NCI-H1417 (cell line): ENCODE data around the gene SND1.

Source experiments
- DNase-seq, 3 experiments: peaks; one replicate each; lab custom pipeline; 2025; lab: John Stamatoyannopoulos, UW

SND1 gene

DNA sequence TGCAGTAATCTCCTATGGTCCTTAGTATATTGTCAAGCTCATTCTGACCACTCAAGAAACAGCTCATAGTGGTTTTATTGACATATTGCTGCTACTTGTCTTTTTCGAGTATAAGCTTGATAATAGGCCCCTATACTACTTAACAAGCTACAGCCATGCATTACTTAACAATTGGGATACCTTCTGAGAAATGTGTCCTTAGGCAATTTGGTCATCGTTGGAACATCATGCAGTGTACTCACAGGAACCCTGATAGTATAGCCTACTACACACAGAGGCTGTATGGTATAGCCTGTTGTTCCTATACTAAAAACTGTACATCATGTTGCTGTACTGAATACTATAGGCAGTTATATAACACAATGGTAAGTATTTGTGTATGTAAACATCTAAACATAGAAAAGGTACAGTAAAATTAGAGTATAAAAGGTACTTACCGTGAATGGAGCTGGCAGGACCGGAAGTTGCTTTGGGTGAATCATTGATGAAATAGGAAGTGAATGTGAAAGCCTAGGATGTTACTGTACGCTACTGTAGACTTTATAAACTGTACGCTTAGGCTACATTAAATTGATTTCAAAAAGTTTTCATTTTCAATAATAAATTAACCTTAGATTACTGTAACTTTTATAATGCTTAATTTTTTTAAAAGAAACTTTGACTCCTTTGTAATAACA lies 218.4 kb downstream of the SND1 start:
- peak in 1 of 3 experiments; percentile 10 for DNase-seq

DNA sequence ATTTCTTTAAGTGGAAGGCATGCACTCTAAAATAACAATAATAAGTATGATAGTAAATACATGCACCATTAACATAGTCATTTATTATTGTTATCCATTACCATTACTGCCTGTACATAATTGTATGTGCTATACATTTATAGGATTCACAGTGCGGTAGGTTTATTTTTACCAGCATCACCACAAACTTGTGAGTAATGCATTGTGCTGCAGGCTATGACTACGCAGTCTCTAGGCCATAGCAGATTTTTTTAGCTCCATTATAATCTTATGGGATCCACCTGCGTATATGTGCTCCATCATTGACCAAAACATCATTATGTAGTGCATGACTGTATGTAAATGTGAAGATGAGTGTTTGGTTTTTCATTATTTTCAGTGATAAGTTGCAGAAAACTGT lies 219.2 kb downstream of the SND1 start:
- no peak for DNase-seq

DNA sequence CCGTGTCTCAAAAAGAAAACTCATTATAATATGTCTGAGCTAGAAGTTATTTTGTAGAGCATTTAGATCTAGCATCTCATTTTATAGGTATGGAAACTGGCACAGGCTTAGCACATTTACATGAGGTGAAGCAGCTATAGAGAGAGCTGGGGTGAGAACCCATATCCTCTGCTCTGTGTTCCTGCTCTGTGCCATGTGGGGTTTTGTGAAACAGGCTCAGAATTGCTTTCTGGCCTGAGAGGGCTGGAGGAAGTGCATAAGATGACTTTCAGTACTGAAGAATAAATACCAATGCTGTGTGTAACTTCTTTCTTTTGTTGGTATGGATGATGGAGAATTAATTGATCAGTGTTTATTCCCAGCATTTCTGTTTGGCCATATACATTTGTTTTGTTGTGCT lies 220.1 kb downstream of the SND1 start:
- DNase-seq: no peak

DNA sequence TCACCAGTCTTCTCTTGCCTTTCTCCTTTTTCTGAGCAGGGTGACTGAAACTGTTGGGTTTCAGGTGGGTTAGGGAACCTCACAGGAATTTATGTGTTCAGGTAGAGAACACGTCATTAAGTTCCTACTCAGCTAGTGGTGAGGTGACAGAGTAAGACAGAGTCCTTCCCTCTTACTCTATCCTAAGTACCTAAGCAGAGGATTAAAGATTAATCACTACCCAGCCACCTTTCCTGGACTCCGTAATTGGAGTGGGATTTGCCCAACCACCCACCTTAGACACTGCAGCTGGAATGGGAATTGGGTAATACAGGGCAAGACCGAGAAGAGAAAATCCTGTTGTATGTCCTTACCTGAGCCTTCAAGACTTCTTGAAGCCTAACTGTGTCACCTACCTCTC lies 221.2 kb downstream of the SND1 start:
- no peak for DNase-seq

DNA sequence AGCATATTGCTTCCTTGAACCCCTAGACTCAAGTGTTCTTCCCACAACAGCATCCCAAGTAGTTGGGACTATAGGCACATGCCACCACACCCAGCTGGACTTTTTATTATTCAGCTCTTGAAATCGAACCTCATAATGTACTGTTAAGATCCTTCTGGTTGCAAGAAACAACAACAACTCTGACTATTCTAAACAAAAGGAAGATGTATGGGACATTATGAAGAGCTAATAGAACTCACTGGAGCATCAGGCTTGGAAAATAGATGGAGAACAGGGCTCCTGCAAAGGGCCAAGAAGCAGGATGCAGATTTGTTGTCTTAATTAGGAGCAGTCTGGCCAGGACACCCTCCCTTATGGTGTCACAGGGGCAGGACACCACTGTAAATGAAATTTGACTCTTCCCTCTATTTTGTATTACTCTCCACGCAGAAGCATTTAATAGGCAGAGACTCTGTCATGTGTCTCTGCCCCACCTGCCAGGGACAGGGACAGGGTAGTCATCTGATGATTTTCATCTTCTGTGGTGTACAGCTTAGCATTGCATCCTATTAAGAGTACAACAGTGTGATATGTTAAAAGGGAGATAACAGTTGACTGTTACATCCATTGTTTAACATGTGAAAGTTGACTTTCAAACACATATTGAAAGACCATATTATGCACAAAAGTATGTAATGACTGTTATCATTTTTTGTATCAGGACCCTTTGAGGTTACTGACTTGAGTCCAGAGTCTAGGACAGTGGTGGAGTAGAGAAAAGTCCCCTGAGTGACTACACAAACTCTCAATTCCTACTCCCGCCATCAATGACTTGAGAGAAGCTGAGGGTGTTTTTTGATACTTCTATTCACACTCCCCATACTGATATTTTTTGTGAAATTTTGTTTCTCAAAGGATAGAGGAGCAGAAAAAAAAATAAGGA lies 222.0 kb downstream of the SND1 start:
- no peak for DNase-seq

DNA sequence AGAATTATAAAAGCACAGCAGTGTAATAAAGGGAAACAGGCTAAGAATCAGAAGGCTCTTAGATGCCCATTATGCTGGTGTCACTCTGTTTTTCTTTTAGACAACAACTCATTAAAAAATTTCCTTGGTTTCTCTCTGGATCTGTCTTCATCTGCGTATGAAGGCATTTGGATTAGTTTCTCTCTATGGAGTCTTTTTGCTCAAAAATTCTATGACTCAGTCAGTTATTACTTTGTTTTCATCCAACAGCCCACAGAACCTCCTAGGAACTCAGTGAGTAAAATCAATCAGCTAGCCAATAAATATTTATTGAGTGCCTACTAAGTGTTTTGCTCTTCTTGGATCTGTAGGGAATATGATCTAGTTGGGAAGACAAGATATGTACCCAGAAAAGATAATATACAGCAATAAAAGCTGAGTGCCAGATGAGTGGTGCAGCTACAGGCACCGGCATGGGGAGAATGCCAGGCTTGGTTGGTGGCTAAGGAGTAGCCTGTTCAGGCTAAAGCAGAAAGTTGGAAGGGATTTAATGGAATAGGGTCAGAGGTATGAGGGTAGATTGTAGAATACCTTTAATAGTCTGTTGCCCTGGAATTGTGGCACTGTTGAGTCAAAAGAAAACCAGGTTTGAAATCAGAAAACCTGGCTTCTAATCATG lies 223.1 kb downstream of the SND1 start:
- DNase-seq: no peak

DNA sequence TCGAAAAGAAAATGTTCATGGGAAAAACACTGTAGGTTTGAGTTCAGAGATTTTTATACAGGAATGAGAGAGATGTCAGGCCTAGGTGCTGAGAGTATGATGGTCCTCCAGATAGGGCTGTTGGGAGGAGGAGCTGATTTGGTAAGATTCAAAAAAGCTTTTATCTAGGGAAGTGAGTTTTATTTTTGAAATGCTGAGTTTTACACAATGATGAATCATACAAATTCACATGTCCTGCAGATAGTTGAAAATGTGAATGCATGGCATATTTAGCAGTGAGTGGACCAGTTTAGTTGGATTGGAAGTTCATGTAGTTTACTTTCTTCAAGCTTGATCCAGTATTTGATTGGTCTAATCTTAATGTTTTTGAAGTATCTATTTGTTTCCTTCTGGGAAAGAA lies 224.4 kb downstream of the SND1 start:
- DNase-seq: no peak

DNA sequence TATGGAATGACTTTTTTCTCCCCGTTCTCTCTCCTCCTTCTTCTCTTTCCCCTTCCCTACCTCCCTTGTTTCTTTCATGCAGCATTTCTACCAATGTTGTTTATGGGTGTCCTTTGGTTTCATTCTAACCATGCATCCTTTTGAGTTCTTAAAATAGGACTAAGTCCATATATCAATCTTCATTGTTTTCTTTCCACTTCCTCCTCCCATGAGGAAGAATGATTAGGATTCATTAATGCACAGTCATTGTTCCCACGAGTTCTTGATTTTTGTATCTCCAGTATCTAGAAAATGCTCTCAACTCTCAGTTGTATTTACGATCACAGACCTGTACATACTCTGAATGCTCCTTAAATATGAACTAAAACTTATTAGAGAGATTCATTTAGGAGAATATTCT lies 226.0 kb downstream of the SND1 start:
- DNase-seq: no peak

DNA sequence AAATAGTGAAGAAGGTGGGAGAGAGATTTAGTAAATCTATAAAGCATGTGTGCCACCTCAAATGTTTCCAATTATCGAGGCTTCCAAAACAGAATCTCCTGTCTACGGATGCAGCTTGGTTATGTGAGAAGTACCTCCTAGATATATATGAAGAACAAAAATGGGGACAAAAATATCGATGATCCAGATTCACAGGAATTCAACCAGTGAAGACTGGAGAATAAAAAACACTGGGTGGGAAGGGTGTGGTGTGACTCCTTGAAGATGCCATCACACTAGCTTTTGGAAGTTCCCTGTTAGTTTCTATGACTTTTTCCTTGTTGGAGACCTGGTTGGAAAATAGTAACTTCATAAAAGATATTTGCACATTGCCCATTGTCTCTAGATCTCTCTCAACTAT lies 226.8 kb downstream of the SND1 start:
- no peak for DNase-seq

DNA sequence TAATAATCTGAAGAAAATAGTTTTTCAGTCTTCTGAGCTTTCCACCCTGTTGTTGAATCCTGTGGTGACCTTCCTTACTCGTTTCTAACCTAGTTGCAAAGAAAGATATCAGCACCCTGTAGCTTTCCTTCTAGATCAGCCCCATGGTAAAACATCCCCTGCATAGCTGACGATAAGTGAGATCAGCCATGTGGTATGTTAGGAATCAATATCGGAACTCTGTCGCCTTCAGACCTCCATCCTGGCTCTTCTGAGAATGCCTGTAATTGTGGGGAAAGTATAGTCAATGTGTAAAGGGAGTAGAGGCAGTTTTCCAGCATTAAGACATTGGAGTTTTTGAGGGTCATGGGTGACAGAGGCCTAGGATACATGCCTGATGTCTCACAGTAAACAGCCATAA lies 227.4 kb downstream of the SND1 start:
- no peak for DNase-seq

DNA sequence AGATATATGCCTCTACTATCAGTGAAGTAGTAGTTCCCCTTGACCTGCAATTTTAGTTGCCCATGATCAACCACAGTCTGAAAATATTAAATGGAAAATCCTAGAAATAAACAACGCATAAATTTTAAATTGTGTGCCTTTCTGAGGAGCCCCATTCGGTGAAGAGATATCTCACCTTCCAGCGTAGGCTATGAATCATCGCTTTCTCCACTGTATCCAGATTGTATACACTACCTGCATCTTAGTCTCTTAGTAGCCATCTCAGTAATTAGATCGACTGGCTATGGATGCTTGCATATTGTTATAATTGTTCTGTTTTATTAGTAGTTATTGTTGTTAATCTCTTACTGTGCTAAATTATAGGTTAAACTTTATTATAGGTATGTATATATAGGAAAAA lies 227.9 kb downstream of the SND1 start:
- no peak for DNase-seq

DNA sequence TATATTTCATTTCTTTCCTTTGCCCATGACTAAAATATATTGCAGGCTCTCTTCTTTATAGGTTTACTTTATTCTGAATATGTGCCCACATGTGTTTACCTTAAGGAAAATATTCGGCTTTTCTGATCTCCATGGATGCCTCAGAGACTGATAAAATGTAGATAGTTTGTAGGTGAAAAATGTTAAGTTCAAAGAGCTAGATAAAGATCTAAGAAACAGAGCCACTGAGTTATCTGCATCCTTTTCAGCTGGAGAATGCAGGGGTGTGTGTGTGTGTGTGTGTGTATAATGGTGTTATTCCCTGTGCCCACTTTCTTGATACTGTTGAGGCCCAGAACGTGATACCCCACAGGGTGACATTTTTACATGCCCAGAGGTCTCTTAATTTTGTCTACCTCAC lies 228.5 kb downstream of the SND1 start:
- no peak for DNase-seq

DNA sequence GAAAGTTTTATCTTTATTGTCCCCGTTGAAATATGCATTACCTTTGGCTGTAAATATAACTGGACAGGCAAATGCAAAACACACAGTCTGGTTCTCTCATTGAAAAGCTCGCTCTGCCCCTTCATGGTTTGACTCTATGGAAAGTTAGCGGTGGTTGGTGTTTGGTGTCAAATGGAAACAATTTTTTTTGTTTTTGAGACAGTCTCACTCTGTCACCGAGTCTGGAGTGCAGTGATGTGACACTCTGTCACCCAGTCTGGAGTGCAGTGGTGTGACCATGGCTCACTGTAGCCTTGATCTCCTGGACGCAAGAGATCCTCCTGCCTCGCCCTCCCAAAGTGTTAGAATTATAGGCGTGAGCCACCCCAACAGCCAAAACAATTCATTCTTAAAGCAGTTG lies 229.6 kb downstream of the SND1 start:
- no peak for DNase-seq

DNA sequence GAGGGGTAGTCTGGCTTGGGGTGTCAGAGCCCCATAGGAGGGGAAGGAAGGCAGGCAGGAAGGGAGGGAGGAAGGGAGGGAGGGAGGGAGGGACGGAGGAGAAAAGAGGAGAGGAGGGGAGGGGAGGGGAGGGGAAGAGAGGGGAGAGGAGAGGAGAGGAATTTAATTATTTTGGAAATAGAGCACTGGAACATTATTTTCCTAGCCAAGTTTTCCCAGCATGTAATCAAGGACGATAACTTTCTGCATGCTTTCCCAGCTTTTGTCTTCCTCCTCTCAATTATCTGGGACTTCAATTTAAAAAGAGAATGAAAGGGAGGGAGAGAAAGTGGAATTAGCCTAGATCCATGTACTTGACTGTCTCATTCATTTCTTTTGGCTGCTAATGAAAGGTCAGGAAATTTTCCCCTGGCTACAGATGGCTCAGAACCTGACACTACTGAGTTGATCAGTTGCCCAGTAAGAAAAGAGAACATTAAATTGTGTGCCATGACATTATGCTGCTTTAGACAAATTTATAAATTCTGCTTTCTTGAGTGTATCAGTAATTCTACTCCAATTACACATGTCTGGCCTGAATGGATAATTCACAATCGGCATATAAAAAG lies 230.4 kb downstream of the SND1 start:
- DNase-seq: no peak

DNA sequence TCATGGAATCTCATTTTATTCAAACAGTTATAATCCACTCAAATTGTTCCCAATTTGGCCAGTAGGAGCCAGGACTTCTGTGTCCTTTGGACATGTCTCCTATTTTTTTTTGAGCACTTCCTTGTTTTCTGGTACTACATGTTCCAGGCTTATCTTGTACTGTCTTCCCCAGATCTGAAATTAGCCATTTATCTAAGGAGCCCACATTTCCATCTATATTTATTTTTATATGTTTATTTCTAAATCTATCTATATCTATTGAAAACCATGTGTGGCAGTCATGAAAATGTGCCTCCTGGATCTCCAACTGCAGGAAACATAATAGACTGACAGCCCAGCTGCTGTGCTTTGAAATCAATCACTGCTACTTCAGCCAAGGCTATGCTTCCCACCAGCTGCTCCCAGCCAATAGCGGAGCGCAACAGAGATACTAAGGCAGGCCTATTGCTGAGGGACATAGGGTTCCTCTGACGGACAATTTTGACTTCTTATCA lies 232.1 kb downstream of the SND1 start:
- no peak for DNase-seq

DNA sequence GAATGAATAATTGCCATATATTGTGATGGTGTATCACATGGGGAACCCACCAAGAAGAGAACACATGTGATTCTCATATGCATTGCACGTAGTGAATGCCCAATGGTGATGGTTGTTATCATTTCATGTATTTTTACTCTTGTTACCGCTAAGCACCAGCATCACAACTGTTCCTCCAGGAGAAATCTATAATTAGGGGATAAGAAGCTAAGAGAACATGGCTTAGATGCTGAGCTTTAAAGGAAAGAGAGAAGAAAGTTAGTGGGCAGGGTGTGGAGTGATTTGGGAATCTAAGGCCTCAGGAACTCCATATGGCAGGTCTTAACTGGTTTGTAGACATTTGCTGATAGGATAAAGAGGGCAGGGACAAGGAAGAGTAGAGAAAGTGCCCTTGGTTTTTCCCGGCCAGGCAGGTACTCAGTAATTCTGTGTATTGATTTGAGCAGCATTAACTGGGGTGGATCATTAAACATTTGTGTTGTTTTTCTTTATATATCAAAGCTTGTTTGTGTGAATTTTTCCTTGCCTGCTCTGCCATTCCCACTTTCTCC lies 233.3 kb downstream of the SND1 start:
- no peak for DNase-seq

DNA sequence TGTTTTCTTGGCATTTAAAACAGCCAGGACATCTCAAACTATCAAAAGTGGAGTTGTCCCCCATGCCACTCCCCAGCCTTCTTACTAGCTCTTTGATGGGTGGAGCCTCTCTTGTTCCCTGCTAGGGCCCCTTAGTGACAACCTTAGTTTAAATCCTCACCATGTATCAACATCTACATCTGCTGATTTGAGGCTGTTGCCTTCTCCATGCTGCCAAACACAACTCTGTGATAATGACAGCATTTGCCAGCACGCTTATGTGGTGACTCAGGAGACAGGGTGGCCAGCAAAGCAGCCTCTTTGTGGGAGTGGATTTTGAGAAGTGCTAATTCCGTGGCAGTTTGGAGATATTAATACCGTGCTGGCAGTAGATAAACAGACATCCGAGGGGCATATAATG lies 233.8 kb downstream of the SND1 start:
- peak in 1 of 3 experiments; percentile 16 for DNase-seq

DNA sequence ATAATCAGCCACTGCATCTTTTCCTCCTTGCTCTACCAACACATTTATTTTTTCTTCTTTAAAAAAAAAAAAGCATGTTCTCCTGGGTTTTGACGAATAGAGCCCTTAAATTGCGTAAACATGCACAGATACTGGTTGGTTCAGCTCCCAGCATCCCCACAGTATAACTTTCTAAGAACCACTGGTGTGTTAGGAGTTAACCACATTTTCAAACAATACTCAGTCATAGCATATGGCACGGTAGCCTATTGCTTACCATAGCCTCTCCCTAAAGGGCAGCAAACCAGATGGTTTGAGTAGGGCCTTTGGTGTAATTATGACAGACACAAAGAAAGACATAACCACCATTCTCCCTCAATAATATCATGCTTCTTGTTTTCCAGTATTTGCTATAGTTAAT lies 234.3 kb downstream of the SND1 start:
- DNase-seq: peak in 1 of 3 experiments; percentile 16

DNA sequence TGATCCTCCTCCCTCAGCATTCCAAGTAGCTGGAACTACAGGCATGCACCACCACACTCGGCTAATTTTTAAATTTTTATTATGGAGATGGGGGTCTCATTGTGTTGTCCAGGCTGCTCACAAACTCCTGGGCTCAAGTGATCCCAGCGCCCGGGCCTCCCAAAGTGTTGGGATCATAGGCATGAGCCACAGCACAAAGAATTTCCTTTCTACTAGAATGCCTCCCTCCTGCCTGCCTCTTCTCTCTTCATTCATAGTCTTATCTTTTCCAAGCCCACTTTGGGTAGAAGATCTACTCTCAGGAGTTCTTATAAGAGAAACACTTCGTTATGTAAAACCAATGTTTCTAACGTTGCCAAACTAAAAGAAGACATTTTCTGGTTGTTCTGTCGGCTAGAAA lies 235.1 kb downstream of the SND1 start:
- no peak for DNase-seq

DNA sequence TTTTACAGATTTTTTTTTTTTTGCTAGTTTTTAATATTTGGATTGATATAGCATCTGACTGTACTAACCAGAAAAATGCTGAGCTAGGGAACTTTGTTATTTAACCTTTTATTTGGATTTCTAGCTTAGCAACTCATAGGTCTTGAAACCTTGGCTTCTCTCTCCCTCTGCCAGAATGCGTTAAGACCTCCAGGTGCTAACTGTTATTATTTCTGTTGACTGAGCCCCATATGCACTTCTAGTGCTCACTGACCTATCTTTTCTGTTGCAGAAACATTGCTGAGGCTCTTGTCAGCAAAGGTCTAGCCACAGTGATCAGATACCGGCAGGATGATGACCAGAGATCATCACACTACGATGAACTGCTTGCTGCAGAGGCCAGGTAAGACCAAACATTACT lies 235.6 kb downstream of the SND1 start:
- DNase-seq: no peak

DNA sequence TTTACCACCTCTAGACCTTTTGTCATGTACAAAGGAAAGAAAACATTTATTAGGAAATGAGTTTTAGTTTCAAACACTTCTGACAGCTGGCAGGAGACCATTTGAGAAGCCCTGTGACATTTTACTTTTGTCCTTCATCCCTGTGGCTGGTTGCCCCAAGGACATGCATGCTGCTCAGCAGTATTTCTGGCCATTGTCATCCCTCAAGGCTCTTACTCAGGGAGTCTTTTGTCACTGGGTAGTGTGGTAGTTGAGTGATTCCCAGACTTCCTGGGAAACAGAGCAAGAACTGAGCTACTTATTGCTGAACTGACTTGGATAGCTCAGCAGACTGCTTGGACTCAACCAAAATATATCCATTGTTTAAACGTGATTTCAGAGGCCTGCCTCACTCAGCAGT lies 236.4 kb downstream of the SND1 start:
- no peak for DNase-seq

DNA sequence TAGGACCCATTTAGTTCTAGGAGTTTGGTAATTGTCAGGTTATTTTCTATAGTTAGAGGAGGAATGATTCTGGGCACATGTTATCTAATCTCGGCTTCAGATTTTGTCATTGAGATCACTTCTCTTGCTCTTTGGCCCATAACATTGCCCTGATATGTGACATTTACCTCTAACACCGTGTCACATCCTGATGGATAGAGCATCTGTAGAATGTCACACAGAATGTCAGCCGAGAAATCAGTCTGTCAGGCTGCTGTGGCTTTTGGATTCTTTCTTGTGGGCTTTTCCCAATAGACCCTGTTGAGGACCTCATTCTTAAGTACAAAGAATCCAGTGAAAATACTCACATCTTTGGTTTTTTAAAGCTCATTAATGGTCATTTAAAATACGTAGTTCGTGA lies 236.8 kb downstream of the SND1 start:
- no peak for DNase-seq
